K562 treated with DMSO at 1 percent for 12 hours (cell line): Measurements from ENCODE around the gene TMBIM4. TPM values are rescaled to one million over a fixed set of nuclear protein-coding genes. Genes with fewer than 3 reads are reported as not detected.

Experiments used
- total RNA-seq: library from RNA; unstranded; fragments of 300-600 nt; gene quantifications from 2 replicates; pipeline ENCODE4 v1.2.3, GENCODE V29; 2022; ENCODE audit not compliant: insufficient read depth

The TMBIM4 gene, protein sequence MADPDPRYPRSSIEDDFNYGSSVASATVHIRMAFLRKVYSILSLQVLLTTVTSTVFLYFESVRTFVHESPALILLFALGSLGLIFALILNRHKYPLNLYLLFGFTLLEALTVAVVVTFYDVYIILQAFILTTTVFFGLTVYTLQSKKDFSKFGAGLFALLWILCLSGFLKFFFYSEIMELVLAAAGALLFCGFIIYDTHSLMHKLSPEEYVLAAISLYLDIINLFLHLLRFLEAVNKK
- total RNA-seq, result 47.8 and 63.9 TPM in 2 replicates

DNA sequence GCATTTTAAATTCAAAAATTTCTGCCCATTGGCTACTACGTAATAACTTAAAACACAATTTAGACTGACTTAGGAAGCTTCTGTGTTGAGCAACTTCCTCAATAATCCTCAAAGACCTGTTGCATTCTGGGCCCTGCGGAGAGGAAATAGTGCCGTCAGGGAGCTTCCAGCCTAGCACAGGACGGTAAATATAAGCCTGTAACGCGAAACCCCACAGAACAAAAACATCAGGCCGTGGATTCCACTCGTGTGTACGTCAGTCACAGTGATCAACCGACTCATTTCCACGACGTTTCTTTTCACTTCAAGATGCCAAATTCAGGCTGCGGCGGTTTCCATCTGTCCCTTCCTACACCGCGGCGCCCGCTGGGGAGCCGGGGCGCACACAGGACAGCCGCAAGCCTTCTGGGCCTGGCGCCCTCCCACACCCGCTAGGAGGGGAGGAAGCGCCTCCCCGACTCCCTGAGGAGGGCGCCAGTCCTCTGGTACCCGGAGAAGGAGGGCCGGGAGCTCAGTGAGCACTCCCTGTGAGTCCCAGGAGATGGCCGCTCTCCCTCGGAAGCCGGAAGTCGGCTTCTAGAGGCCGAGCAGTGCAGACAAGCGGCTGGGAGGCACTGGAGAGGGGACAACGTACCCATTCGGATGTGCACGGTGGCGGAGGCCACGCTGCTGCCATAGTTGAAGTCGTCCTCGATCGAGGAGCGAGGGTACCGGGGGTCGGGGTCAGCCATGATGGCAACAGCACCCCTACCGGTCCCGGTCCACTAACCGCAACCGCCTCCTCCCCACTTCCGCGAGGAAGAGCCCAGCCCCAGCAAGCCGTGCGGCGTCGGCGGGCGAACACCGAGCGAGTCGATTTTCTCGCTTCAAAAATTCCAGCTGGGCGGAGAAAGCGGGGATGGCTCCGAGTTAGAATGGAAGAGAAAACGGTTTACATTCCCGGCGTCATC is at the start of gene TMBIM4:
TSS of gene TMBIM4 (minus strand) at position 776 of the 950 bp plus-strand sequence. CDS start at position 731, 45 bp downstream.

DNA sequence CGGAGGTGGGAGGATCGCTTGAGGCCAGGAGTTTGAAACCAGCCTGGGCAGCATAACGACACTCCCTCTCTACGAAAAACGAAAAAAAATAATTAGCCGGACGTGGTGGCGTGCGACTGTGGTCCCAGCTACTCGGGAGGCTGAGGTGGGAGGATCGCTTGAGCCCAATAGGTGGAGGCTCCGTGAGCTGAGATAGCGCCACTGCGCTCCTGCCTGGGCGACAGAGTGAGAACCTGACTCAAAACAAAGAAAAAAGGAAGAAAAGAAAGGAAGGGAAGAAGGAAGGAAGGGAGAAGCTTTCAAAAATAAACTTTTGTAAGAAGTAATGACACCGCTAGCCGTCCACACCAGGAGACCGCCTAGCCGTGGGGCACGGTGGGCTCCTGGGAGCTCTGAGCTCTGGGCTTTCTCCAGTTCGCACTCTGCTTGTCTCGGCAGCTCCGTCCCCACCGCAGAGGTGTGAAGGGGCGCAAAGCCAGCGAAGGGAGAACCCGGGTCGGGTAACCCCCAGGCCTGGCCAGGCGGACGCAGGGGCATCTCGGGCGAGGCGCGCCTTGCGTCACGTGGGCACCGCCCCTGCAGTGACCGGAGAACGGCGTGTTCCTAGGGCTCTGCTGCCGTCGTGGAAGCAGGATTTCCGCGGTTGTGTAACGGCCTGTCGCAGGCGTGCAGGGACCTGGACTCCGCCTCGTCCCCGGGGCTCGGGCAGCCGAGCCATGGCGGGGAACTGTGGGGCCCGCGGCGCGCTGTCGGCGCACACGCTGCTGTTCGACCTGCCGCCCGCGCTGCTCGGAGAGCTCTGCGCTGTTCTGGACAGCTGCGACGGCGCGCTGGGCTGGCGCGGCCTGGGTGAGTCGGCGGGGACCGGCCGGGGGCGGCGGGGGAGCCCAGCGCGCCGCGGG is 19.0 kb upstream of the TMBIM4 start, which contains the start of gene IRAK3:
TSS of gene IRAK3 (plus strand) at position 631 of the 902 bp plus-strand sequence. CDS start at position 717, 86 bp downstream.

DNA sequence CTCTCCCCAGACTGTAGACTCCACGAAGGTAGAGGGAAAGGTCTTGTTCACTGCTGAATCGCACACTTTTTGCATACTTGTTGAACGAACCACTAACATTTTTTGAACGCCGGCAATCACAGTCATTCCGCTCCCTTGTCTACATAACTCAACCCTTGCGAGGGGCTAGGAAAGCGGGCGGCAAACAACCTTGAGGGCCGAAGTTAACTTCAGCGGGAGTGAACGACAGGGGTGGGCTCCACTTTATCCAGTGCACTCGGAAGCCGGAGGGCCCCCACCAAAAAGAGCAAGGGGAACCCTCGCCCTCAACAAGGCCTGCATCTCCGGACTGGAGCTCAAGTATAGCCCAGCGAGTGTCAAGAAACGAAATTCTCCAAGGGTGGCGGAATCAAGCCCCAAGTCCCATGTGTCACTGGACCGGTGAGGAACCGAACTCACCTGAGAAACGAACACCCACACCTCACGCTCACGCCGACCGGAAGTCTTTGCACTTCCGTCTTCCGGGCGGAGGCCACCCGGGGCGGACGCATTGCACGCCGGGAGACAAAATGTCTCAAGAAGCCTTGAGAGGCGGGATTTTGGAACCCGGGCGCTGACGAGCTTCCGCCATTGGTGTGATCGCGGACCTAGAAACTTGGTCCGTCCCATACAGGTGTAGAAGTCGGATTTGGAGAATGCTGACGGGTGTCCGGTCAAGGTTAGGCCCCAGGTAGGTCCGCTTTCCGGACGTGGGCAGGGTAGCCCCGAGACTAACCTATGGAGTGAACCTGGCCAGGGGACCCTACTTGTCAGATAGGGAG is 39.3 kb downstream of the TMBIM4 start, which contains the start of gene LLPH:
TSS of gene LLPH (minus strand) at position 484 of the 800 bp plus-strand sequence. CDS start 1,644 bp downstream, outside the sequence.

Other genes with a start within 250 kb of the TMBIM4 start
- 15.2 and 18.5 TPM in 2 replicates for gene LLPH, start 39.2 kb downstream of the TMBIM4 start, total RNA-seq
- gene IRAK3, start 19.2 kb upstream of the TMBIM4 start, total RNA-seq, result not detected in 2 replicates
- 0.35 and 1.5 TPM in 2 replicates for gene HELB, start 132.5 kb upstream of the TMBIM4 start, total RNA-seq